HG03280 (cell line): ENCODE measurements around the gene PRR30.
A peak's percentile ranks its signal among the peaks of the same experiment; 100 is the strongest.

Experiments
- ATAC-seq: cut with Tn5 transposase; IDR thresholded peaks from one replicate; pipeline ENCODE4 v1.9.1; 2021; ENCODE audit warnings: mild to moderate bottlenecking, moderate library complexity; ENCODE audit not compliant: unreplicated experiment

PRR30 gene

DNA sequence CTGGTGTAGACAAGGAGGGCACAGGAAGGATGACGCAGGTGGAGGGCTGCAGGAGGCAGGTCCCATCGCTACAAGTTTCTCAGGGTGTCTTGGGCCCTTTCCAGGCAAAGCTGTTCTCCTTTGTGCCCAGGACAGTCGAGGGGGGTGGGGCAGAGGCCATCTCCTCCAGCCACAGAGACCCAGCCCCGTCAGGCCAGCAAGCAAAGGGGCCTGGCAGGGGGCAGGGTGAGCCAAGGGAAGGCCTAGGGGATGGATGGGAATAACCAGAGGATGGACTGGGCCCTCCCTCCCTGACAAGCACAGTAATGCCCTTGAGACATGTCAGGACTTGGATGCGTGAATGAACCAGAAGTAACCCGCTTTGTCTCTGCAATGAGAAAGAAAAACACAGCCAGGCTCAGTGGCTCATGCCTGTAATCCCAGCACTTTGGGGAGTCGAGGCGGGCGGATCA lies 15.9 kb upstream of the PRR30 start:
- no peak for ATAC-seq

DNA sequence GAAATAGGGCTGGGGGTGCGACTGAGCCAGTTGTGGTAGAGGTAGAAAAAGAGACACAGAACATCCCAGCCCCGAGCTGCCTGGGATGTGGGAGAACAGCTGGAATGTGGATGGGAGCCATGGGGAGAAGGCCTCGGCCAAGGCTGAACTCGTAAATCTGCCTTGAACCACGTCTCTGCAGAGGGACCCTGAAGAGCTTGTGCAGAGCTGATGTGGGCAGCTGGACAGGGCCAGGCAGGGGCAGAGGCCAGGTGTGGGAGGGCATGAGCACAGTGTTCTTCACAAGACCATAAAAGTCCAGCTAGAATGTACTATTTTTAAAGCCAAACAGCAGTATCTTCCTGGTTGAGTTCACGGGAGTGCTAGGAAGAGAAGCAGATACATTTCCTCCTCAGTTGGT lies 15.3 kb upstream of the PRR30 start:
- ATAC-seq, result no peak

DNA sequence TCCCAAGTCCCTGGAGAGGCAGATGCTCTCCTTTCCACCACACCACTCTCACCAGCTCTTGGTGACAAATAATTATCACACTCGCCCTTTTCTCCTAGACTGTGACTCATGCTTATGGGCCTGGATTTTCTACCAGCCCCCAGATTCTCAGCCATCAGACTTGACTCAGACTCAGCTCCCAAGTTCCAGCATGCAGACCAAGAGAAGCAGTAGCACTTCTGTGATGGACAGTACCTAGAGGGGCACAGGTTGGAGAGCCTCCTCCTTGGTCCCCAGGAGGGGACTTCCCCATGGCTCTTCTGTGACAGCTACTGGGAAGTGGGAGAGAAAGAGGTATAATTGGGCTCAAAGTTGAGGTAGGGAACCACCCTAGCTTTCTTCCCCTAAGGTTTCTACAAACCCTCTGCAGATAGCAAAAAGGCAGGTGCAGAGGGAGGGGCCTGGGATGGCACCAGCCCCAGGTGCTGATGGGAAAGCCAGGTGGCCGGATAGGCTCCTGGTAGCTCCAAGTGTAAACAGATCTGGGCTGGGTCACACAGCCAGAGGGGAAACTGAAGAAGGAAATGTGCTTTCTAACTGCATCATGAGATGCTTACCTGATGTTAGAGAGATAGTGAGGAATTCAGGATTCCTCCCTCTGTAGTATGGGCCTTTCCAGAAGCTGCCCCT lies 13.7 kb upstream of the PRR30 start:
- no peak for ATAC-seq

DNA sequence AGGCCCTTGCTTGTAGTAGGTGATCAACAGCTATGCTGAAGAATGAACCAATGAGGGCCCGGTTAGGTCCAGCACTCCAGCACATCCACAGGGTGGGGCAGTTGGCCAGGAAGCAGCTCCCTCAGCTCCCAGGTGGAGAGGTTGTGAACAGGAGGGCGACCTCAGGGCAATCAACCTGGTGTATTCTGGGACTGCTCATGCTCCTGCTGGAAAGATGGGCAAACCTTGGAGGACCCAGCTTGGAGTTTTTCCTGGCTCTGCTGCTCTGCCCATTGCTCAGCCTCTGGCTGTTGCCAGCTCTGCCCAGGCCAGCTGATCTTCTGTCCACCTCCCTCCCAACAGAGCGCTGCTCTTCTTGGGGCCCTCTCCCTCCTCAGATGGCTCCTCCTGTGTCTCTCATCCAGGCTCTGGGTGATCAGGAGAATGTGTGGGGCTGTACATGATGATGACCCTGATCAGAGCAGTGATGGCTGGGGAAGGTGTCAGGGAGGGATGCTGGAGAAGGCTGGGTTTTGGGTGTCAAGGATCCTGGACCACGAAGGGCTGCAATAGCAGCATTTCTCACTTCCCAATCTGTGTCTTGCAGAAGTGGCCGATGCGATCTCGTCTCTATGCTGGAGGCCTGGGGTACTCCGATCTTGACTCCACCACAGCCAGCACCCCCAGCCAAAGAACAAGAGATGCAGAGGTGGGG lies 13.0 kb upstream of the PRR30 start:
- ATAC-seq, result no peak

DNA sequence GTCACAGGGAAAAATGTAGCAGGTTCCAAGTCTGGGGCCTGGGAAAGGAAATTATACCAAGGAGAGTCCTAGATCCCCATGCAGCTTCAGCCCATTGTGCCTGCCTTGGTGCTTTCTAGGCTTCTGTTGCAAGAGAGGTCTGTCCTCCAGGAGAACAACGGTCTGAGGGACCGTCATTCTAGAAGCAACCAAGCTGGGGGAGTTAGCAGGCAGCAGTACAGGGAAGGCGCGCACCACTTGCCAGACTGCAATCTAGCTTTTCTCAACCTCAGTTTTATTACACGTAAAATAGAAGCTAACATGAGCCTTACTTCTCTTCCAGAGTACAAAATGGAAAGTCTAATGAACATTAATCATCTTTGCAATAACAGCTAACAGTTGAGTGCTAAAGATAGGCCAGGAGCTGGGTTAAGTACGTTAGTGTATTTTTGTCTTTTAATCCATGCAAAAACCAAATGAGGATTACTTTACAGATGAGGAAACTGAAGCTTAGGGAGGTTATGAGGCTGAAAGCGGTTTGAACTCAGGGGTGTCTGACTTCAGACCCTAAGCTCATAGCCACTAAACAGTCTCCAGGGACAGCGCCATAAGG lies 11.5 kb upstream of the PRR30 start:
- ATAC-seq, result no peak

DNA sequence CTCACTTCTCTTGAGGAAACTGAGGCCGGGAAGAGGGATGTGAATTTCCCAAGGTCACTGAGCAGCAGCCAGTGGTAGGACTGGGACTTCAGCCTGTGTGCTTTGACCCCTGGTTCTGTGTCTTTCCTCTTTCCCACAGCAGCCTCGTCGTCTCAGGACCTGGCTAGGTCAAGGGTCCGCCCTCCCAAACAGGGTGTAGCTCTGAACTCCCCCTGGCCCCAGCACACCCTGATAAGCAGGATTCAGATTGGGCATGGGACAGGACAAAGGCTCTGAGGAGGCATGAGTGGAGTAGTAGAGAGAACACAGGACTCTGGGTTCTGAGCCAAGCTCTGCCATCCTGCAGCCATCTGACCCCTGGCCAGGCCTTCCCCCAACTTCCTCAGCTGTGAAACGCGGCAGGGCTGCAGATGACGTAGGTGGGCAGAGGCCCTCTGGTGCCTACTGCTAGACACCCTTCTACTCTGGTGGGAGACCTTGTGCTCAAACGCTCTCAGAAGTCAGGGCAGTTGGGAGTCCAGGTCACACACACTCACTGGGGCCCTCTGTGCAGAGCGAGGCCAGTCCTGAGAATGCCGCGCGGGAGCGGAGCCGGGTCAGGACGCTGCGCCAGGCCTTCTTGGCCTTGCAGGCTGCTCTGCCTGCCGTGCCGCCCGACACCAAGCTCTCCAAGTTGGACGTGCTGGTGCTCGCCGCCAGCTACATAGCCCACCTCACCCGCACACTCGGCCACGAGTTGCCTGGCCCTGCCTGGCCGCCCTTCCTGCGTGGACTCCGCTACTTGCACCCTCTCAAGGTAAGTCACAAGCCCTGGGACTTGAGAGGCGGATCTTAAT lies 10.6 kb upstream of the PRR30 start:
- no peak for ATAC-seq

DNA sequence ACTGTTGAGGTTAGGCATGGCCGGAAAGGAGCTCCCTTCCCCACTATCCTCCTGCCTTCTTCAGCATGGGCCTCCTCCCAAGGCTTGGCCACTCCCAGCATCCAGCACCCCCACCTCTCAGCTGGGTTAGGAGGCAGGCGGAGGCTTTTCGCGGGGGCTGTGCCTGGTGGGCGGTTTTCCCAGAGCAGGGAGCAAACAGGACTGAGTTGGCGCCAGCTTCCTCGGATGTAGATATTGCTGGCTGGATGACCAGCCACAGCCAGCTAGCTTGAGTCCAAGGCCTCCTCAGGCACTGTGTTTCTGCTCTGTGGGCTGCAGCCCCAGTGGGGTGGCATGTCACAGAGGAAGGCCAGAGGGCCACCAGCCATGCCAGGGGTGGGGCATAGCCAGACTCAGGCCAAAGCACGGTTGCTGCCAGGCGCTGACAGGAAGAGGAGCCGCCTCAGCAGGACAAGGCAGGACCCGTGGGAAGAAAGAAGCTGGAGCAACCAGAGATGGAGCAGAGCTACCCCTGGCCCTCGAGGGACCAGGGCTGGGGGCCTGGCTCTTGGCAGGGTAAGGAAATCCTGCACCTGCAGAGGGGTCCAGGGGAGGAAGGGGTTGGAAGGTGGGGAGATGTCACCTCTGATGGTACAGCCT lies 9.7 kb upstream of the PRR30 start, which contains the start of gene TCF23:
Gene TCF23, plus strand, starts transcription at position 204 of the 639 bp plus-strand sequence. Its CDS starts 130 bp downstream, at position 334.
- no peak for ATAC-seq

DNA sequence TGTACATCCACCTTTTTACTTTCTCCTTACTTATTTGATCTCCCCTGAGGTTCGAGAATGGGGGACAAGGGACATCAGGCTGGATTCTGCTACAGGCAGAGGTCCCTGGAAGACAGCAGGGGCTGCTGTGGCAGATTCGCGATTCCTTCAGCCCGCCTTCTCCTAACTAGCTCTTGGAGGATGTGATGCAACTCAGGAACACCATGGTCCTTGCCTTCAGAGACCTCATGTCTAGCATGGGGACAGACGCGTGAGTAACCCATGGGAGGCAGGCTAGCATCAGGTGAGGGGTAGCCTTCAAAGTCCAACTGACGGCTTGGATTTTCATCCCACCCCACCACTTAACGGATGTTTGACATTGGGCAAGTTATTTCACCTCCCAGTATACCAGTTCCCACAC lies 8.7 kb upstream of the PRR30 start:
- no peak for ATAC-seq

DNA sequence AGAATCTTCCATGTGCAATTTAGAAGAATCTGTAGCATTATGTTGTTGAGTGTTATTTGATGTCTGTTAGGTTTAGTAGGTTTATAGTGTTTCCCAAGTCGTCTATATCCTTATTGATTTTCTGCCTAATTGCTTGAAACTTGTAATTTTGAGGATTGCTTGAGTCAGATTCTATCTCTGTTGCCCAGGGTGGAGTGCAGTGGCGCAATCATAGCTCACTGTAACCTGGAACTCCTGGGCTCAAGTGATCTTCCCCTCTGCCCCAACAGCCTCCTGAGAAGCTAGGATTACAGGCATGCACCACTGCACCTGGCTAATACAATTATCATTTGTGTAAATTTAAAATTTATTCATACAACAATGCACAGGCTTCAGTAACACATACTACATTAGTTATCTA lies 6.5 kb upstream of the PRR30 start:
- no peak for ATAC-seq

DNA sequence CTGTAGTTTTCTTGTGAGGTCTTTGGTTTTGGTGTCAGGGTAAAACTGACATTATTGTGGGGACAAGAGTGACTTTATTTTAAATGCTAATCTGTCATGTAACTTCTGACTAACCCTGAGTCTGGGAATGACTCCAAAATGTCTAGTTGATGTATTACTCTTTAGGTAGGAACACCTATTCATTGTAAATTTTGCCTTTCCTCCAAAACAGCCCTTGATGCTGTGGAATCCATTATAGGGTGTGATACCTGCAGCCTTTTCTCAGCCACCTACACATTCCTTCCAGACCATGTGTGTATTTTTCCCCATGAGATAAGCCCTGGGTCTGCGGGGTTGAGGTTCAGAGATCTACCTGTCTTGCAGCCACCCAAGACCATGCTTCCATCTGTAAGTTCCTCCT lies 4.1 kb upstream of the PRR30 start:
- no peak for ATAC-seq

DNA sequence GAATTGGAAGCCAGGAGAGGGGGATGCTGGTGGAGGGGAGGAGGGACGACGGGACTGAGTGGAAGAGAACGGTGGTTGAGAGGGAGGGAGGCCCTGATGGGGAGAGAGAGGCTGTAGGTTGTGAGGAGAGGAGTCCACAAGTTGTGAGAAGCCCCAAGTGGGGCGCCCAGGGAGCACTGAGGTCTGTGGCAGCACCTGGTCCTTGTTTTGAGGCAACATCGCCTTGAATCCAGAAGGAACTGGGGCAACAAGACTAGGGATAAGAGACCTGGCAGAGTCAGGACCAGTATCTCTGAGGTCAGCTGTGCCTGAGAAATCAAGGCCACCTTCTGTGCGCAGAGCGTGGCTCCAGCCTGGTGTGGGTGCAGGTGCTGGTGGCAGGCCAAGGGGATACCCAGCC lies 1.1 kb downstream of the PRR30 start:
- ATAC-seq, result no peak

DNA sequence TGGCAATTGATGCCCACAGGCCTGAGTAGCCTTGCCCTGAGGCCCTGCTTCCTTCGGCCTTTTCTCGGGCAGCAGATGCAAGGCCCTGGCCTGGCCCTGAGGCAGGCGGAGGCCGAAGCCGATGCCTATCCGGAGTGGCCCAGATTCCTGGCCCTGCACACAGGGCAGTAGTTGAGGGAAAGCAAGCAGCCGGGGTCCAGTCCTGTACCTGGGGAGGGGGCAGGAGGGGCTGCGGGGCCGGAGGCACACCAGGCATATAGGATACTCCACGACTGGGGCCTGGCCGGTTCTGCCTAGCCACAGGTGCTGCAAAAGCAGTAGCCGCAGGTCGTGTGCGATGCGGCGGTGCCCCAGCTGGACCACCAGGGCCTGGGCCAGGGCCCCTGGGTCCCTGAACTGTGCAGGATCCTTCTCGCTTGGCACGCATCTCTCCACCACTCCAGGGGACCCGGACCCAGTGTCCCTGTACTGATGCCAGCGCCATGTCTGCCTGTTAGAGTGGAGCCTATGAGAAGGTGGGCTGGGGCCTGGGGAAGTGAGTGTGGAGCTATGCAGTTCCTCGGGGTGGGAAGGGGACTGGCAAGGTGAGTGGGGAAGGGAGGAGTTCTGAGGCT lies 1.8 kb downstream of the PRR30 start:
- no peak for ATAC-seq

DNA sequence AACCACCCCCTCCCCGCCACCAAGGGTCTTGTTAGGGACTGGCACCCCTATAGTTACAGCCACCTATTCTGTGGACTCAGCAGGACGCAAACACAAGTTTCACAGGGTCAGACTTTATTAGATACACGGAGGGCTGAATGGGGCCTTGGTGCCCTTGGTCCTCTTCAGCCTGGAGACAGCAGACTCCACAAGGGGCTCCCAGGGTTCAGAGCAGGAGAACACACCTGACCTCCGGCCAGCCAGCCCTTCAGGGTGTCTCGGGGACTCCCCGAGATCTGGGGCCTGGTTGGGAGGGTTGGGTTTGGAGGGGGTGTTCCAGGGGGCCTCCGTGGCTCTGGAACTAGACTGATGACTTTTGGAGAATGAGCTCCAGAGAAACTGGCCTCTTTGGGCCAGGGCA lies 2.5 kb downstream of the PRR30 start:
- ATAC-seq, result no peak

DNA sequence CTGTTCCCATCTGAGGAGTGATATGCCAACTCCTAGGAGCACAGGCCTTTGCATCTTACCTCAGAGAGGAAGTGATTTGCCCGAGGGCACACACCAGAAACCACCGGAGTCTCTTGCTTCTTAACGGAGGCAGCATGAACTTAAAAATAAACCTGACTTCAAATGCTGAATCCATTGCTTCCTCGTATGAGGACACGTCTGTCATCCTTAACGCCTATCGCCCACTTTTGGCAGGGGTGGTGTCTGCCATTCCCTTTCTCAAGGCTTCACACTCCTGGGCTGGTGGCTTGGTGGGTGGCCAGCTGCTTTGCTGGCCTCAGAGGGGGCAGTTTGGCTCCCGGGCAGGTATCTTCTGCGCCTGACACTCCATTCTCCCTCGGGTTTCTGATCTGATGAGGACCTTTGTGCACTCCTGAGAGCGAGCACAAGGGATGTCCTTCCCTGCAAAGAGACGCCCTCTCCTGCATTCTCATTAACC lies 3.7 kb downstream of the PRR30 start:
- ATAC-seq, result no peak

DNA sequence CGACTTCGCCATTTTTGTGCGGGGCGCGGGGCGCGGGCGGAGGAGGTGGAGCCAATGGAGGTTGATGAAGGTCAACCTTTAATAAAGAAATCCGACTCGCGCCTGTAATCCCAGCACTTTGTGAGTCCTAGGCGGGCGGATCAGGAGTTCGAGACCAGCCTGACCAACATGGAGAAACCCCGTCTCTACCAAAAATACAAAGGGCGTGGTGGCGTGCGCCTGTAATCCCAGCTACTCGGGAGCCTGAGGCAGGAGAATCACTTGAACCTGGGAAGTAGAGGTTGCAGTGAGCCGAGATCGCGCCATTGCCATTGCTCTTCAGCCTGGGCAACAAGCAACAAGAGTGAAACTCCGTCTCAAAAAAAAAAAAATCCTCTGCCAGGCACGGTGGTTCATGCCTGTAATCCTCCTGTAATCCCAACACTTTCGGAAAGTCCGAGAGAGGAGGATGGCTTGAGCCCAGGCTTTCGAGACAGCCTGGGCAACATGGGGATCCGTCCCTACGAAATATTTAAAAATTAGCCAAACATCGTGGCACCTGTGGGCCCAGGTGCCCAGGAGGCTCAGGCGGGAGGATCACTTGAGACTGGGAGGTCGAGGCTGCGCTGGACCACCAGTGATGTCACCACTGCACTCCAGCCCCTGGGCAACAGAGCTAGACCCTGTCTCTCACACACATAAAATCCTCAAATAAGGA lies 4.3 kb downstream of the PRR30 start:
- no peak for ATAC-seq

DNA sequence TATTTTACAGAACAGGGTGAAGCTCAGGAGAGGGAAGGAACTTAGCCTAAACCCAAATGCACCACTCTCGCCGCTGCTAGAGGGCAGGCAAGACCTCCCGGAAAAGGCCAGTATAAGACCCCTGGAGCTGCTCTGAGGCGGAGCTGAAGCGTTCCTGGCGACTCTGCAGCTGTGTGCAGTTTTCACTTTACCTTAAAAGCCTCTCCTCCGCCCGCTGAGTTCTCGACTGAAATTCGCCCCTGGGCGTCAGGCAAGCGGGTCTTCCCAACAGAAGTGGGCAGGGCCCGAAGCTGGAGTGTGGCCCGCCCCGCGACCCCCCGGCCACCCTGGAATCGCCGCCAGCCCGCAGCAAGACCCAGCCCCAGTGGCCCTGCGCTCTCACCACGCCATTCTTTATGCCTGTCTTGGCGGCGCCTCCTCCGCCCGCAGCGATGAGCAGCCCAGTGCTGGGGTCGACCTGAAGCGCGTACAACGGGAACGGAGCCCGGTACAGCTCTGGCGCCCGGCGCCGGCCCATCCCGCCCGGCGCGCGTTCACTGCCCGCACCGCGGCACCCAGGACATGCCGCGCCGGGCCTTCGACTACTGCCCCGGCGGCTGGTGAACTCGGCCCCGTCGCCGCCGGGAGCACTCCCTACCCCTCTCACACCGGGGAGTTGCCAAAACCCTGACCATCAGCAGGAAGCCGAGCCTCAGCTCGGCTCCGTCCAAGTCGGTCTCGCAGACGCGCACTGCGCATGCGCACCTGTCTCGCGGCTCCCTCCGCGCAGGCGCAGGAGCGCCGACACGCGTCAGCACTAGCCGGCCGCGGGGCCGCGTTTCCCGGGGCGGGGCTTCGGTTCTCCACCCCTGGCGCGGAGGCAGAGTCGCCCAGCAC lies 5.1 kb downstream of the PRR30 start, which contains the start of gene PREB:
Gene PREB, minus strand, starts transcription at position 732 of the 876 bp plus-strand sequence. Its CDS starts 215 bp downstream, at position 517.
- peak; percentile 91 for ATAC-seq

DNA sequence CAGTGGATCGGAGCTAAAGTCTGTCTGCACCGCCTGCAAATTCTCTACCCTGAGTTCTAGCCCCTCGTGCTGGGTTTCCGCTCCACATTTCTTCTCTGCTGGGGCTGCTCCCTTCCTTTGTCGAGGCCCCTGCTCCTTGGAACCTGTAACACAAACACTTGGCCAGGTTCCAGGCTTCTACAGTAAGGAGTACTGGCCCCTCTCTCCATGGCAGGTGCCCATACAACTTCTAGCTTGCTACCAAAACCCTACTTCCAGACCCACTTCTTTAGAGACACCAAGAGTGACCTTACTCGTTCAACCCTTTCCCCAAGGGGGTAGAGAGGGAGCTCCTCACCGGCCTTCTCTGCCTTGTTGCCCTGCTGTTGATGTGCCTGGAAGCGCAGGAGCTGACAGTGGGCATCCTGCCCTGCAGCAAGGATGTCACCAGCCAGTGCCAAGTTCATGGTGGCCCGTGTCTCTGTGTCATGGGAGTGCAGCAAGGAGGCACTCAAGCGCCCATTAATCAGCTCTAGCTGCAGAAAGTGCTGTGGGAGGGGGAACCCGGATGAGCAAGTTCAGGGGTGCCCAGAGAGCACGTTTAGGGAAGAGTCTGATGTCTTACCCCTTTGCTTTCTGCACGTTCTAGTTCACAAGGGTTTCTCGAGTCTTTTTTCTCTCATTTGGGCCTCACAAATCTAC lies 5.9 kb downstream of the PRR30 start:
- no peak for ATAC-seq

DNA sequence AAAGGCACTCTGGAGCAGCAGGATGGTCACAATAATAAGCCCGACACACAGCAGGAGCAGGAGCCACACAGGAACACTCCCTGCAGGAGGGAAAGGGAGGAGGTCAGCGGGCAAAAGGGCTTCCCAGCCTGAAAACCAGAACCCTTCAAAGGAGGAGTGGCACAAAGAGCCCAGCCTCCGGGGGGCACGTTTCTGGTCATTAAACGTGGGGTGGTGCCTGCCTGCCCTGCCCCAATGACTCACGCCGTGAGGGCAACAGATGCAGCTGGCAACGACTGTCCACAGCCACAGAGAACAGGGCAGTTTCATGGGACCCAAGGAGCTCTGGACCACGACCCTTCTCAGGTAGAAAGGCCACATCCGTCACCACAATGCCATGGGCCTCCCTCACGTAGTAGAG lies 7.8 kb downstream of the PRR30 start:
- no peak for ATAC-seq
